ENCODE results near the gene BCL3.

- TF ChIP-seq POLR2A (IDR thresholded peaks at IDR 0.05; ENCODE audit: low read depth, low read length) (no peak), CTCF (conservative IDR thresholded peaks at IDR 0.05; ENCODE audit: low read depth, low read length) (no peak), FOS (IDR thresholded peaks at IDR 0.05; ENCODE audit: low read depth, low read length) (no peak), SMC3 (IDR thresholded peaks at IDR 0.05; ENCODE audit: low read depth, low read length) (no peak), MXI1 (IDR thresholded peaks at IDR 0.05; ENCODE audit: borderline replicate concordance, low read depth, low read length) (no peak), CHD1 (IDR thresholded peaks at IDR 0.05; ENCODE audit: low read depth, low read length) (no peak), ELK1 (IDR thresholded peaks at IDR 0.05; ENCODE audit: borderline replicate concordance, low read depth, low read length) (no peak), RAD21 (IDR thresholded peaks at IDR 0.05; ENCODE audit: low read length) (no peak), CEBPB (IDR thresholded peaks at IDR 0.05; ENCODE audit: low read depth, low read length) (no peak), RCOR1 (IDR thresholded peaks at IDR 0.05; ENCODE audit: insufficient replicate concordance, low read length) (no peak), MAFK (IDR thresholded peaks at IDR 0.05; ENCODE audit: low read depth, low read length) (no peak), NFE2L2 (IDR thresholded peaks at IDR 0.05; ENCODE audit: low read depth, low read length) (no peak), USF2 (IDR thresholded peaks at IDR 0.05; ENCODE audit: low read depth, low read length) (no peak), MAZ (IDR thresholded peaks at IDR 0.05; ENCODE audit: borderline replicate concordance, low read depth, low read length) (no peak)
Observed at GRCh38 chr19:44767295-44768180, 19.0 kb downstream of the BCL3 start.
